GM12878 (cell line): ENCODE measurements around the gene ABL2.

ENCODE experiments used
- BCL11A ChIP-seq: IDR thresholded peaks from 2 replicates; pipeline ENCODE4 v1.6.1; 2011; ENCODE audit warnings: low read depth, low read length
- CTCF ChIP-seq, 3 experiments: IDR thresholded peaks in 2 of 3; conservative IDR thresholded peaks in 1 of 3; 2 replicates each; pipeline ENCODE4 v1.5.1; 2011; ENCODE audit warnings: low read depth in 3 of 3, low read length in 3 of 3, mild to moderate bottlenecking in 3 of 3, control low read depth in 2 of 3, moderate library complexity in 2 of 3, inconsistent platforms in 1 of 3, mixed read lengths in 1 of 3; ENCODE audit not compliant: control insufficient read depth in 2 of 3, insufficient read depth in 1 of 3; ENCODE audit errors: extremely low read depth in 1 of 3
- KAT2A ChIP-seq: conservative IDR thresholded peaks from 2 replicates; pipeline ENCODE4 v1.6.1; 2011; ENCODE audit warnings: low read depth, low read length; ENCODE audit not compliant: control insufficient read depth
- SPI1 ChIP-seq: IDR thresholded peaks from 2 replicates; pipeline ENCODE4 v1.6.1; 2011; ENCODE audit warnings: low read depth, mild to moderate bottlenecking, low read length, moderate library complexity, borderline replicate concordance; ENCODE audit not compliant: insufficient read depth
- TCF3 ChIP-seq: IDR thresholded peaks from 2 replicates; pipeline ENCODE4 v1.6.1; 2012; ENCODE audit warnings: low read depth, mild to moderate bottlenecking, low read length, borderline replicate concordance; ENCODE audit not compliant: insufficient read depth
- ZNF274 ChIP-seq: IDR thresholded peaks from one replicate; pipeline ENCODE4 v1.8.0; 2011; ENCODE audit not compliant: insufficient read length, insufficient read depth

DNA sequence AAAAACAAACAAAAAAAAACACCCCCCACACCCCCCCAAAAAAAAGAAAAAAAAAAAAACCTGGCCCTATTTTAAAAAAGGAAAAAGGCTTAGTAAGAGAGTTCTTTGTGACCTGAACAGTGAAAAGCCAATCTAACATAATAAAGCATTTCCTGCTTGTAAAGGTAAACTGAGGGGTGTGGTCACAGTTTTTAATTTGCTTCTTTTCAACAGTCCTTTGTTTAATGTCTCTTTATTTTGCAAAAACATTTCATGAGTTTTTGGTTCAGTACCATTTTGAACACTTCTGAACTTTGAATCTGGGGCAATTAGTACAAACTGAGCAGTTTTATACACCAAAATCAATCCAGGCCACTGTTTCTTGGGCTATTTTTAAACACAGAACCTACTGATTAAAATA, 110.0 kb downstream of the ABL2 start:
- TF ChIP-seq BCL11A (no peak), KAT2A (no peak), SPI1 (no peak), CTCF (IDR thresholded peaks at IDR 0.05 in 2 of 3, conservative IDR thresholded peaks at IDR 0.05 in 1 of 3; ENCODE audit: control insufficient read depth in 2 of 3, extremely low read depth in 1 of 3, insufficient read depth in 1 of 3, low read depth in 3 of 3, low read length in 3 of 3) (no peak), ZNF274 (no peak), TCF3 (no peak)
